Nephron (organoid): ENCODE data around the gene FUT3.
A peak's percentile ranks its signal among the peaks of the same experiment; 100 is the strongest.
"Not testable (repeated sequence)": the region's sequence is repeated elsewhere in the genome, so short reads cannot be mapped to it uniquely, and the experiment has no call there.

Experiments
- H3K27ac Mint-ChIP-seq, 3 experiments: 2 replicates each; pipeline ENCODE4 v1.8.0; 2020; ENCODE audit warnings: mixed read lengths in 3 of 3, mild to moderate bottlenecking in 2 of 3, moderate library complexity in 1 of 3
- H3K27me3 Mint-ChIP-seq: 2 replicates; pipeline ENCODE4 v1.8.0; 2021; ENCODE audit warnings: low read depth, mild to moderate bottlenecking, moderate library complexity, mixed read lengths
- H3K36me3 Mint-ChIP-seq: 2 replicates; pipeline ENCODE4 v1.8.0; 2020; ENCODE audit warnings: low read depth, mixed read lengths
- H3K4me1 Mint-ChIP-seq: 2 replicates; pipeline ENCODE4 v1.8.0; 2020; ENCODE audit warnings: mixed read lengths
- H3K4me3 Mint-ChIP-seq, 3 experiments: 2 replicates each; pipeline ENCODE4 v1.8.0; 2020; ENCODE audit warnings: mild to moderate bottlenecking in 3 of 3, mixed read lengths in 3 of 3, moderate library complexity in 2 of 3
- H3K9me3 Mint-ChIP-seq: 2 replicates; pipeline ENCODE4 v1.8.0; 2020; ENCODE audit warnings: mixed read lengths
- CTCF ChIP-seq, 3 experiments: fragments of 200-600 bp; sonication (generic); IDR thresholded peaks; one replicate each; pipeline ENCODE4 v1.5.0; 2021; ENCODE audit warnings: antibody characterized with exemption in 3 of 3; ENCODE audit not compliant: unreplicated experiment in 3 of 3

FUT3 gene

GRCh38 chr19:5864725-5865486 lies 13.7 kb upstream of the FUT3 start:
- H3K4me1 Mint-ChIP-seq, result no peaks in the 10 kb centered on the region
- no peak overlapping the region for H3K27ac Mint-ChIP-seq
- no peaks in the 10 kb centered on the region for H3K9me3 Mint-ChIP-seq
- no peak overlapping the region for H3K4me3 Mint-ChIP-seq
- no peak for TF ChIP-seq CTCF (IDR thresholded peaks at IDR 0.05; ENCODE audit: unreplicated experiment in 3 of 3)
- H3K36me3 Mint-ChIP-seq, result no peaks in the 10 kb centered on the region
- peaks cover 14% of the 10 kb centered on the region for H3K27me3 Mint-ChIP-seq

- Mint-ChIP-seq H3K4me3 (no peak overlapping the region), H3K27me3 (peaks cover 14% of the 10 kb centered on the region), H3K36me3 (no peaks in the 10 kb centered on the region), H3K27ac (no peak overlapping the region), H3K9me3 (no peaks in the 10 kb centered on the region), H3K4me1 (no peaks in the 10 kb centered on the region)
- TF ChIP-seq CTCF (IDR thresholded peaks at IDR 0.05; ENCODE audit: unreplicated experiment in 3 of 3), result no peak
Measured at GRCh38 chr19:5864013-5864720, 12.9 kb upstream of the FUT3 start.

GRCh38 chr19:5863030-5863665 lies 11.9 kb upstream of the FUT3 start:
- no peaks in the 10 kb centered on the region for H3K36me3 Mint-ChIP-seq
- no peaks in the 10 kb centered on the region for H3K9me3 Mint-ChIP-seq
- no peak overlapping the region for H3K27ac Mint-ChIP-seq
- peaks cover 14% of the 10 kb centered on the region for H3K27me3 Mint-ChIP-seq
- H3K4me3 Mint-ChIP-seq, result no peak overlapping the region
- H3K4me1 Mint-ChIP-seq, result no peaks in the 10 kb centered on the region
- TF ChIP-seq CTCF (IDR thresholded peaks at IDR 0.05; ENCODE audit: unreplicated experiment in 3 of 3), result no peak

- H3K4me1 Mint-ChIP-seq, result peaks cover 5% of the 10 kb centered on the region
- H3K36me3 Mint-ChIP-seq, result no peaks in the 10 kb centered on the region
- H3K9me3 Mint-ChIP-seq, result no peaks in the 10 kb centered on the region
- H3K27ac Mint-ChIP-seq, result no peak overlapping the region
- no peak overlapping the region for H3K4me3 Mint-ChIP-seq
- TF ChIP-seq CTCF (IDR thresholded peaks at IDR 0.05; ENCODE audit: unreplicated experiment in 3 of 3), result no peak
- peaks cover 8% of the 10 kb centered on the region for H3K27me3 Mint-ChIP-seq
Measured at GRCh38 chr19:5857203-5858081, 6.2 kb upstream of the FUT3 start.

GRCh38 chr19:5855151-5855550 lies 3.9 kb upstream of the FUT3 start:
- H3K4me1 Mint-ChIP-seq, H3K9me3 Mint-ChIP-seq, H3K36me3 Mint-ChIP-seq, H3K27me3 Mint-ChIP-seq, H3K4me3 Mint-ChIP-seq, H3K27ac Mint-ChIP-seq: not testable (repeated sequence)

GRCh38 chr19:5854121-5854520 lies 2.9 kb upstream of the FUT3 start:
- not testable (repeated sequence) for H3K36me3 Mint-ChIP-seq, H3K27me3 Mint-ChIP-seq, H3K9me3 Mint-ChIP-seq, H3K4me3 Mint-ChIP-seq, H3K4me1 Mint-ChIP-seq
- H3K27ac Mint-ChIP-seq, result peak overlapping the region in 1 of 3 experiments; percentile 31
